Anterior cingulate cortex (tissue), 58 donors: ENCODE data around the gene LDLRAD4.

Experiments used
- DNase-seq, 58 donors: peaks; one replicate each; lab custom pipeline; 2025; lab: John Stamatoyannopoulos, UW

The LDLRAD4 gene

GRCh38 chr18:13517369-13517768 lies 298.8 kb downstream of the LDLRAD4 start:
- no peak for DNase-seq

- no peak for DNase-seq
Measured at GRCh38 chr18:13518382-13518781, 299.8 kb downstream of the LDLRAD4 start.

GRCh38 chr18:13520306-13520705 lies 301.7 kb downstream of the LDLRAD4 start:
- DNase-seq: peak in 1 of 58 donors; percentile 41

GRCh38 chr18:13520741-13521140 lies 302.2 kb downstream of the LDLRAD4 start:
- DNase-seq: no peak

- DNase-seq: no peak
Measured at GRCh38 chr18:13521418-13521817, 302.9 kb downstream of the LDLRAD4 start.

GRCh38 chr18:13522256-13522655 lies 303.7 kb downstream of the LDLRAD4 start:
- no peak for DNase-seq

- DNase-seq: no peak
Measured at GRCh38 chr18:13522861-13523660, 304.5 kb downstream of the LDLRAD4 start.

- no peak for DNase-seq
Measured at GRCh38 chr18:13524054-13524453, 305.5 kb downstream of the LDLRAD4 start.

- DNase-seq: no peak
Measured at GRCh38 chr18:13524811-13525210, 306.3 kb downstream of the LDLRAD4 start.

- no peak for DNase-seq
Measured at GRCh38 chr18:13525381-13526029, 306.9 kb downstream of the LDLRAD4 start.

- no peak for DNase-seq
Measured at GRCh38 chr18:13526519-13526918, 308.0 kb downstream of the LDLRAD4 start.

GRCh38 chr18:13527256-13527655 lies 308.7 kb downstream of the LDLRAD4 start:
- DNase-seq: no peak

GRCh38 chr18:13527730-13528129 lies 309.2 kb downstream of the LDLRAD4 start:
- DNase-seq: no peak

- DNase-seq: no peak
Measured at GRCh38 chr18:13528739-13529392, 310.3 kb downstream of the LDLRAD4 start.

GRCh38 chr18:13530033-13530878 lies 311.7 kb downstream of the LDLRAD4 start:
- DNase-seq: no peak

- DNase-seq: peak in 50 of 58 donors; percentile 5 to 76 (median 50)
Measured at GRCh38 chr18:13530879-13531387, 312.4 kb downstream of the LDLRAD4 start.

- DNase-seq: no peak
Measured at GRCh38 chr18:13531681-13532325, 313.2 kb downstream of the LDLRAD4 start.

- no peak for DNase-seq
Measured at GRCh38 chr18:13532406-13533075, 314.0 kb downstream of the LDLRAD4 start.

- no peak for DNase-seq
Measured at GRCh38 chr18:13534631-13535030, 316.1 kb downstream of the LDLRAD4 start.
